GM13977 (cell line): ENCODE measurements around the gene DLGAP4.

Experiments
- DNase-seq: peaks from one replicate; pipeline ENCODE4 v3.0.0; 2012; ENCODE audit warnings: low spot score
- in situ Hi-C: fragments of 300-500 bp; cut with MboI; formaldehyde crosslinking; loops from one replicate; pipeline ENCODE4 v1.12.0; 2022; ENCODE audit warnings: low sequenced_read_pairs, low pct_unique_long_range_greater_than_20kb, mixed read lengths, inconsistent platforms; ENCODE audit not compliant: unreplicated experiment
- TF ChIP-seq, protein P1 (sequence below): IDR thresholded peaks from 2 replicates; pipeline ENCODE4 v1.5.1; 2012; ENCODE audit warnings: mild to moderate bottlenecking, control low read depth; ENCODE audit not compliant: insufficient read depth; ENCODE audit errors: extremely low read depth, missing control alignments

Gene DLGAP4

DNA sequence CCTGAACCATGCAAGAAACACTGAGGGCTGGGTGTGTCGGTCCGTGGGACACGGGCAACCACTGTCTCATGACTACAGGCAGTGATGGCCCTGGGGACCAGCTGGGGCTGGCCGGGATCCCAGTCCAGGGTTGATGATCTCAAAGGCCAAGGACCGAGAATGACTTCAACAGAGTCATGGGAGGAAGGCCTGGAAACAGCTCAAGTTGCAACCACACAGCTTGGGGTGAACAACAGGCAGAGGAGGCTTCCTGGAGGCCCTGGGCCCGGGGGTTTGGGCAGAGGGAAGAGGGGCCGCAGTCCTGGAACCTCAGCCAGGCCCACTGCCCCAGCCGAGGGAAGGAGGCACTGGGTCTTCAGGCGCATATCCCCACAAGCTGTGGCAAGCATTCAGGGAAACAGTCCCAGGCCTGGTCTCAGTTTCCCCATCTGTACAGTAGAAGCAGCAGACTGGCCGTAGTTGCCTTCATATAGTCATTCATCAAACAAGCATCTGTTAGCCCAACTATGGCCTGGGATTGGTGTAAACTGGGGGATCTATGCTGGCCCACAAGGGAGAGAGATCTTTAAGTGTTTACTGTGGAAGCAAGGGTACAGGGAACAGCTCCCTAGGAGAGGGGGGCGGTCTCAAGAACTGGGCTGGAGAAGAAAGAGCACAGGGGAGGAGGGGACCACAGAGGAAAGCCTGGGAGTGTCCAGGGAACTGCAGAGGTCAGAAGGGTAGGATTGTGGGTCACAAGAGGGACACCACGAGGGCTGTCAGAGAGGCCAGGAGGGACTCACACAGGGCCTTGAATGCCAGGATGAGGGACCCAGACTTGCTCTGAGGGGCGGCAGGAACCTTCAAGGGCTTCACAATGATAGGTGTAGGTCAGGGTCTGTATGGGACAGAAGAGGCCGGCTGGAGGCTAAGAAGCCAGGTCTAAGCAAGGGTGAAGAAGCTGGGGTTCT, 237.3 kb downstream of the DLGAP4 start:
- in situ Hi-C loops: no loop called here
- DNase-seq: no peak
- TF ChIP-seq, protein P1, sequence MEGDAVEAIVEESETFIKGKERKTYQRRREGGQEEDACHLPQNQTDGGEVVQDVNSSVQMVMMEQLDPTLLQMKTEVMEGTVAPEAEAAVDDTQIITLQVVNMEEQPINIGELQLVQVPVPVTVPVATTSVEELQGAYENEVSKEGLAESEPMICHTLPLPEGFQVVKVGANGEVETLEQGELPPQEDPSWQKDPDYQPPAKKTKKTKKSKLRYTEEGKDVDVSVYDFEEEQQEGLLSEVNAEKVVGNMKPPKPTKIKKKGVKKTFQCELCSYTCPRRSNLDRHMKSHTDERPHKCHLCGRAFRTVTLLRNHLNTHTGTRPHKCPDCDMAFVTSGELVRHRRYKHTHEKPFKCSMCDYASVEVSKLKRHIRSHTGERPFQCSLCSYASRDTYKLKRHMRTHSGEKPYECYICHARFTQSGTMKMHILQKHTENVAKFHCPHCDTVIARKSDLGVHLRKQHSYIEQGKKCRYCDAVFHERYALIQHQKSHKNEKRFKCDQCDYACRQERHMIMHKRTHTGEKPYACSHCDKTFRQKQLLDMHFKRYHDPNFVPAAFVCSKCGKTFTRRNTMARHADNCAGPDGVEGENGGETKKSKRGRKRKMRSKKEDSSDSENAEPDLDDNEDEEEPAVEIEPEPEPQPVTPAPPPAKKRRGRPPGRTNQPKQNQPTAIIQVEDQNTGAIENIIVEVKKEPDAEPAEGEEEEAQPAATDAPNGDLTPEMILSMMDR: no peak

DNA sequence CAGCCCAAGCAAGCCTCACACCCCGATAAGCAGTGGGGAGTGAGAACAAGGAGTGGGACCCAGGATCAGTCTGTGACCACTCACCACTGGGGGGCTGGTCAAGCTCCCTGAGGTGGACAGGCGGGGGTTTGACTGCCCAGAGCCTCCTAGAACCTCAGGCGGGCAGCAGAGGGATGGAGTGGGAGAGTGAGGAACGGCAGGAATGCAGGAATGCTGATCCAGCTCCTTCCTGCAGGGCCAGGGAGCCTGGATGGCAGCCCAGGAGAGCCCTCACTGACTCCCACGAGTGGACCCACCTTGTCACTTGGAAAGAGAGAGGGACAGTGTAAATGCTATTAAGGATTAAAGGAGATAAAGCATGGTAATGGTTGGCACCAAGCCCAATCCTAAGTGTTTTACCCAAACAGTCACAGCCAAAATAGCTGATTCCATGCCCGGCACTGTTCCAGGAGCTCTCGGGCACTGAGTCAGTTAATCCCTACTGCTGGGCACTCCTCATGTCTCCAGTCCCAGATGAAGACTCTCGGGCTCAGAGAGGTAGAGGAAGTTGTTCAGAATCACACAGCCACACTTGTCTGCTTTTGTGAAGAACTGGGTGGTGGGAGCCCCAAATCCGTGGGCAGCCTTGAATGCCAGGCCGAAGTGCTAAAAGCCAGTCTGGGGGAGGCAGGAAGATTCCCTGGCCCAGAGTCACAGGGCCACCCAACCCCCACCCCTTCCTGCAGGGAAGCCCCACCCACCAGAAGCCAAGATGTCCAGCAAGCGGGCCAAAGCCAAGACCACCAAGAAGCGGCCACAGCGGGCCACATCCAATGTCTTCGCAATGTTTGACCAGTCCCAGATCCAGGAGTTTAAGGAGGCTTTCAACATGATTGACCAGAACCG, 238.2 kb downstream of the DLGAP4 start:
- DNase-seq: no peak
- in situ Hi-C loops: no loop called here
- TF ChIP-seq, protein P1: no peak

DNA sequence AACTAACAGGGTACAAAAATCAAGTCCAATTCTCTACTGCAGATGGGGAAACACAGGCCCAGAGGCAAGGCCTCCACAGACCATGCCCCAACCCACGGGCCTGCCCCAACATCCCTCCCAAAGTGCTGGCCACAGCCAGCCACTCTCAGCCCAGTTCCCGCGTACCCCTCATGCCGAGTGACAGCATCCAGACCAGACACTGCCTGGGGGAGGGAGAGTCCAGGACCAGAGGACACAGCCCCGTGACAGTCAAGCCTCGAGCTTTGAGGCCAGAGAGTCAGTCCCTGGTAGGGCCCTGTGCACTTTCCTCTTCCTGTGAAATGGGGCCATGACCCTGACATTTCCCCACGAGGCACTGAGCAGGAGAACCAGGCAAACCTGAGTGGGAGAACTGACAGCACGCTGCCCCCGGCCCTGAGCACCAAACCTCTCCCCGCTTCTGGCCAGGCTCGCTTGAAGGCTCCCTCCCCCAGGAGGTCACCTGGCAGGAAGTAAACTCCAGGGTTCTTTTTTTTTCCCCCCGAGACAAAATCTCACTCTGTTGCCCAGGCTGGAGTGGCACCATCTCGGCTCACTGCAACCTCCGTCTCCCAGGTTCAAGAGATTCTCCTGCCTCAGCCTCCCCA, 240.1 kb downstream of the DLGAP4 start:
- in situ Hi-C loops: no loop called here
- TF ChIP-seq, protein P1: no peak

DNA sequence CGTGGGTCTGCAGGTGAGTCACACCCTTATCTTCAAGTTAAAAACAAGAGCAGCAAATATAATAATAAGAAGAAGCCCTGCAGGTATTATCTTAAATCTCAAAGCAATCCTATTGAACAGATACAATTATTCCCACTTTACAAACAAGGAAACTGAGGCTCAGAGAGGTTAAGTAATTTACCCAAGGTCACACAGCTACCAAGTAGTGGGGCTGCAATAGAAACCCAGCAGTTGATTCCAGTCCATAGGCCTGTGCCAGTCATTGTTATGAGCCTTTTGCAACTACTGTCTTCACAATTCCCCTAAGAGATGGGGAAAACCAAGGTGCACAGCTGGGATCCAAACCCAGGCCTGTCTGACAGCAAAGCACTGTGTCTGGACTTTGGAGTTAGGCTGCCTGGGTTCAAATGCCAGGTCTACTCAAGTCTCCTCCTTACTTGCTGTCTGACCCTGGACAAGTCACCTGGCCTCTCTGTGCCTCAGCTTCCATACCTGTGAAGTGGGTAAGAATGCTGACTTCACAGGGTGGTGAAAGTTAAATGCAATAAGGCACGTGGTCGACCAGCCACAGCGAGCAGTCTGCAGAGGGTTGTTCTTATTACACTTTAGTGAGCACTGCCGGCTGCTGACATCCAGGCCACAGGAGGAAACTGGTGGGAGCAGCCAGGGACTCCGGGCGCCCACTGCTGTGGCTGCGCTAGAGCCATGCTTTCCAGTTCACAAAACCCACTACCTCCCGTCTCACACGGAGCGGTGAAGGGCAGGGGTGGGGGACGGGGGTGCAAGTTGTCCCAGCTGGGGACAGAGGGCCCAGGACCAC, 241.3 kb downstream of the DLGAP4 start:
- in situ Hi-C loops: no loop called here
- TF ChIP-seq, protein P1: no peak

More for the DNA sequence above, 240.1 kb downstream of the DLGAP4 start:
- no peak for DNase-seq

DNA sequence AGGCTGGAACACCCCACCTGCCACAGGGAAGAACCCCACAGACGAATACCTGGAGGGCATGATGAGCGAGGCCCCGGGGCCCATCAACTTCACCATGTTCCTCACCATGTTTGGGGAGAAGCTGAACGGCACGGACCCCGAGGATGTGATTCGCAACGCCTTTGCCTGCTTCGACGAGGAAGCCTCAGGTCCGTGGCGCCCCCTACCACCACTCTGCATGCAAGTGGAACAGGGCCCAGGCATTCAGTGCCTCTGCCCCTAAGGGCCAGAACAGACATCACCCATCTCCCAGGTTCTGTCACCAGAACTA, 241.8 kb downstream of the DLGAP4 start:
- TF ChIP-seq, protein P1: peak; percentile 14
- in situ Hi-C loops: no loop called here
- DNase-seq: no peak

More for the DNA sequence above, 241.3 kb downstream of the DLGAP4 start:
- no peak for DNase-seq
